ENCODE measurements around the gene CYTH1.

CYTH1 gene

GRCh38 chr17:78645421-78646295, 136.4 kb downstream of the CYTH1 start:
- peak; percentile 60 for DNase-seq (ENCODE audit: low spot score)

GRCh38 chr17:78644931-78645351, 137.1 kb downstream of the CYTH1 start:
- no peak for DNase-seq (ENCODE audit: low spot score)

DNA sequence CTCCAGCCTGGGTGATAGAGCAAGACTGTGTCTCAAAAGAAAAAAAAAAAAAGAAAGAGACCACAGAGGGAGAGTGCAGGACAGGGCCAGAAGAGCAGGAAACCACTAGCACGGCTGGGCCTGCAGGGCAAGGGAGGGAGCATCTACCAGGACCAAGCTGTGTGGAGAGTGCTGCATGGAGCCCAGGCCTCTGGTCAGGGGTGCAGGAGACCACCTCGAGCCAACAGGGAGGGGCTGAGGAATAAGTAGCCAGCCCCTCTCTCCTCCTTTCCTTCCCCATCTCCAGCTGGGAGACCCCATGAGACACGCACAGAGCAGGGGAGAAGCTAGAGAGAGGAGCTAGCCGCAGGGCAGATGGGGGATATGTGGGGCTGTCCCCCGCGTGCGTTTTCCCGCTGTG, 137.8 kb downstream of the CYTH1 start:
- no peak for DNase-seq (ENCODE audit: low spot score)

DNA sequence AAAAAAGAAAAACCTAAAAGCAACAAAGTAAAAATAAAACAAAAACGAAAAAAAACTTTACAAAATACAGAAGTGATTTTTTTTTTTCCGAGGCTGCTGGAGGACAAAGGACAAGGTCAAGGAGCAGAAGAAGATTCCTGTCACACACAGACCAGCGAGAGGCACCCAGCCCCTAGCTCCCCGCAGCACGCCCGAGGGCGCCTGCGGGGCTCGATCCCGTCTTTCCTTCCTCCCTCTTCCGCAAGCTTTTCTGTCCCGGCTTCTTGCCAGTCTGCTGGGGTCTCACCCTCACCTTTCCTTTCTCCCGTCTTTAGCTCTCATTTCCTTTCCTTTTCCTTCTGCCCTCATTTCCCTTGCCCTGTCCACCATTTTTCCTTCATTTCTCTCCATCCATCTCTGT, 138.7 kb downstream of the CYTH1 start:
- no peak for DNase-seq (ENCODE audit: low spot score)

GRCh38 chr17:78642707-78643106, 139.4 kb downstream of the CYTH1 start:
- no peak for DNase-seq (ENCODE audit: low spot score)

DNA sequence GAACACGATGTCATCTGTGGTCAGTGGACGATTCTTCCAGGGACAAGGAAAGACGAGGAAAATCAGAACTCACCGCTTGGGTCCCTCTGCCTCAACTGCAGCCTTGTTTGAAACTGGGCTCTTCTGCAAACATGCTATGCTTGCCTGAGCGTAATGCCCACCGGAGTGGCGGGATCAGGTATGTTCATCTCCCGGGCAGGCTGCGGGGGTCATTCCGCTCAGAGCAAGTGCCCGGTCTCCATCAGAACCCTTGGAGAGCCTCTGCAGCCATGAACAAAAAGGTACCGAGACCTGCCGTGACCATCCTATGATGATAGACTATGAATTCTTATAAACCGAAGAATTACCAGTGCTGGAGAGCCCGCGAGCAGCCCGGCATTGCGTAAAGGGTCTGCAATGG, 140.4 kb downstream of the CYTH1 start:
- no peak for DNase-seq (ENCODE audit: low spot score)

GRCh38 chr17:78641243-78641642, 140.8 kb downstream of the CYTH1 start:
- no peak for DNase-seq (ENCODE audit: low spot score)

- no peak for DNase-seq (ENCODE audit: low spot score)
Observed at GRCh38 chr17:78640700-78641099, 141.4 kb downstream of the CYTH1 start.

DNA sequence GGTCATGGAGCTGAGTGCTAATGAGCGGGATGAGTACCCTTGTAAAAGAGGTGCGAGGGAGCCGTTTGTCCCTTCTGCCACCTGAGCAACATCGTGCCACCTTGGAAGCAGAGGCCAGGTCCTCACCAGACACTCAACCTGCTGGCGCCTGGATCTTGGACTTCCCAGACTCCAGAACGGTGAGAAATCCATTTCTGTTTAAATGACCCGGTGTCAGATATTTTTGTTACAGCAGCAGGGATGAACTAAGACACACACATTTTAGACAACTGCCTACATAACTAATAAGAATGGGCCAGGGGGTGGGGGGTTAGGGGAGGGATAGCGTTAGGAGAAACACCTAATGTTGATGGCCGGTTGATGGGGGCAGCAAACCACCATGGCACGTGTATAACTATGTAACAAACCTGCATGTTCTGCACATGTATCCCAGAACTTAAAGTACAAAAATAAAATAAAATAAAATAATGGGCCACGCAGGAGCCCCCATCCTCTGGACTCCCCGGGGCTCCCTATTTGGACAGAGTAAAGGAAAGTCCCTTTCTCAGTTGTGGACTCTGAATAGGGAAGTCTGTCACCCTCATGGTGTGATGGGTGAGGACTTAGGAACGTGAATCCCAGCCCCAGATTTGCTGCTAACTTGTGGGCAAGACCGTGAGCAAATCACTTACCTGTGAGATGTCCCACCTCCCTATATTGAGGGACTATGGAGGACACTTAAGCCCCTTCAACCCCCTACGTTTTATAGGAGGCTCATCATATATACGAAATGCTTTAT, 144.2 kb downstream of the CYTH1 start:
- DNase-seq (ENCODE audit: low spot score), result no peak

GRCh38 chr17:78637146-78637545, 144.9 kb downstream of the CYTH1 start:
- DNase-seq (ENCODE audit: low spot score), result no peak

- DNase-seq (ENCODE audit: low spot score), result no peak
Observed at GRCh38 chr17:78634154-78634553, 147.9 kb downstream of the CYTH1 start.

DNA sequence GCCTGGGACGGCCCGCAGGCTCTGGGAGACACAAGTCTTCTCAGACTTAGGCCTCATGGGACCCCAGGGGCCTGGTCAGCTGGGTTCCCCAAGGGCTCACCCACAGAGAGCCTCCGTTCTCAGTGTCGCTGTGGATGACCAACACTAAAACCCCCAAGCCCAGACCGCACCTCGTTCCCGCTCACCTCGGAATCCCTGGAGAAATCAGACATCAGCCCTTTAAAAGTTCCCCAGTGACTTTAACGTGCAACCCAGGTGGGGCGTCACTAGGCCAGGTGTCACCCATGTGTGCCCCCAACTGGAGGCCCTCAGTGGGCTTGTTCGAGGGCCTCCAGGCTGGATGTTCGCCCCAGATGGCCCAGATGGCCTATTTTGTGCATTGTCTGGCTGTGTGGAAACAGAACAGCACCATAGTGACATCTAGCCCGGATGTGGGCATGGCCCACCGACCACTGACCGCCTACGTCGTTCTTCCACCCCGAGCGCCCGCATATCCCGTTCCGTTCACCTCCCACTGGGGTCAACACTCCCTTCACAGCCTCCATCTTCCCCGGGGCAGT, 152.6 kb downstream of the CYTH1 start:
- DNase-seq (ENCODE audit: low spot score), result no peak

DNA sequence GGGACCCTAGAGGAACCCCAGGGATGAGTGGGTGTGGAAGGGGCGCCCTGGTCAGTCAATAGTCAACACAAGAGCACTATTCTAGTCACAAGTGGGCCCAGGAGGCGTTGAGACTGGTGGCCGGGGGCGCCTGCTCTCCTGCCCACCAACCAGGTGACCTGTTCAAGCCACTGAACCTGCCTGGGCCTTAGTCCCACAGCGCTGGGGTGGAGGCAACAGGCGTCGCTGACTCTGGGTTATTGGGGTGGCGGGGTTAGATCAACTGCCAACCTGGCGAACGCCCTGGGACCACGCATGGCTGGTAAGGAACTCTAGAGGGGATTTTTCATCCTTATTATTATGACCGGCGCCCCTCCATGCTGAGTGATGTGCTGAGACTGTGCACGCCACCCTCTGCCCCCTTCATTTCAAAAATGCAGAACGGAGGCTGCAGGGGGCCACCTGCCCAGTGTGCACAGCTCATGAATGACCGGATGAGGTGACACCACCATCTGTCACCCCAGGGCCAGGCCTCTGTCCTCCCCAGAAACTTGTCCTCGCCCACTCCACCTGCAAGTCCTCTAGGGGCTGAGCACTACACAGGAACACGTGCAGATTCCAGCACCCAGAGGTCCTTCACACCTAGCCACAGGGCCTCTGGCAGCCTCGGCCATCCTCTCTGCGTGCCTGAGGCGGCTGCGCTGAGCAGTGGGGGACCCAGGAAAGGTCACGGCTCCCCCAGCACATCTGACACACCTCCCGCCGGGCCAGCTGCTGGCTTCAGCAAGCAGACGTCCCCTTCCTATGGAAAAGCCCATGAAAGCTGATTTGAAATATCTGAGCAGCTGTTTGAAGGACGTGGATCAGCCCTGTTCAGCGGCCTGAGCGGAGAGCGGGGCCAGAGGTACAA, 153.3 kb downstream of the CYTH1 start:
- DNase-seq (ENCODE audit: low spot score), result no peak

DNA sequence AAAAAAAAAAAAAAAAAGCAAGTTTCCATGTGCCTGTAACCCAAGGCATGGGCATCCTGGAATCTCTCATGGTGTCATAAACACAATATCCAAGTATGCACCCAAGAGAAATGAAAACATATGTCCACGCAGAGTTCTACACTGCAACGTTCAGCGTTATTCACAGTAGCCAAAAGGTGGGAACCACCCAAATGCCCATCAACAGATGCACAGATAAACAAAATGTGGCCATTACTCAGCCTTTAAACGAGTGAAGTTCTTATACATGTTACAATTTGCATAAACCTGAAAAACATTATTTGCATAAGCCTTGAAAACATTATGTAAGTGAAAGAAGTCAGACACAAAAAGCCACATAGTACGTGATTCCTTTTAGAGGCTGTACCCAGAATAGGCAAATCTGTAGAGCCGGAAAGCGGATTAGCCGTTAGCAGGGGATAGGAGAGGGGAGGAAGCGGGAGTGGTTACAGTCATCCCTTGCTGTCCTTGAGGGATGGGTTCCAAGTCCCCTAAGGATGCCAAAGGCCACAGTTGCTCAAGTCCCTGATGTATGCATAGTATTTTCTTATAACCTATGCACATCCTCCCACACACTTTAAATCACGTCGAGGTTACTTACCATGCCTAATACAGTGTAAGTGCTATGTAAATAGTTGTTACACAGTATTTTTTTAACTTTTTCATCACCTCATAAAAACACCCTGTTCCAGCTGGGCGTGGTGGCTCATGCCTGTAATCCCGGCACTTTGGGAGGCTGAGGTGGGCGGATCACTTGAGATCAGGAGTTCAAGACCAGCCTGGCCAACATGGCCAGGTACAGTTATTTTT, 157.5 kb downstream of the CYTH1 start:
- DNase-seq (ENCODE audit: low spot score), result no peak

Data from CD4-positive, alpha-beta T cell treated with Interleukin-6 at 100 ng/mL for 8 hours (primary cell).